ENCODE data around the gene NMRK2.

DNA sequence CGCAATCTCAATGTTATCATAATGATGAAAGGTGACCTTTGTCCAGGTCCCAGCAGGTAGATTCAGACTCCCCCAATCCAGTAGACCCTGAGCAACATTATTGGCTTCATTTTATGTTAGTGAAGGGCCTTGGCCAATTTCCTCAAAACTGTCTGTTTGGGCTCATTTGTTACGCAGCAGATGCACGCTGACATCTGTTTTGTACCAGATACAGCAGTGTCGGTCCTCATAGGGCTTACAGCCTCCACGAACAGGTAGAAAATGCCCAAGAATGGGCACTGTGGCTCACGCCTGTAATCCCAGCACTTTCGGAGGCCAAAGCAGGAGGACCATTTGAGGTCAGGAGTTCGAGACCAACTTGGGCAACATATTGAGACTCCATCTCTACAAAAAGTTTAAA is 13.1 kb upstream of the NMRK2 start:
- TF ChIP-seq, protein P1, sequence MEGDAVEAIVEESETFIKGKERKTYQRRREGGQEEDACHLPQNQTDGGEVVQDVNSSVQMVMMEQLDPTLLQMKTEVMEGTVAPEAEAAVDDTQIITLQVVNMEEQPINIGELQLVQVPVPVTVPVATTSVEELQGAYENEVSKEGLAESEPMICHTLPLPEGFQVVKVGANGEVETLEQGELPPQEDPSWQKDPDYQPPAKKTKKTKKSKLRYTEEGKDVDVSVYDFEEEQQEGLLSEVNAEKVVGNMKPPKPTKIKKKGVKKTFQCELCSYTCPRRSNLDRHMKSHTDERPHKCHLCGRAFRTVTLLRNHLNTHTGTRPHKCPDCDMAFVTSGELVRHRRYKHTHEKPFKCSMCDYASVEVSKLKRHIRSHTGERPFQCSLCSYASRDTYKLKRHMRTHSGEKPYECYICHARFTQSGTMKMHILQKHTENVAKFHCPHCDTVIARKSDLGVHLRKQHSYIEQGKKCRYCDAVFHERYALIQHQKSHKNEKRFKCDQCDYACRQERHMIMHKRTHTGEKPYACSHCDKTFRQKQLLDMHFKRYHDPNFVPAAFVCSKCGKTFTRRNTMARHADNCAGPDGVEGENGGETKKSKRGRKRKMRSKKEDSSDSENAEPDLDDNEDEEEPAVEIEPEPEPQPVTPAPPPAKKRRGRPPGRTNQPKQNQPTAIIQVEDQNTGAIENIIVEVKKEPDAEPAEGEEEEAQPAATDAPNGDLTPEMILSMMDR (IDR thresholded peaks at IDR 0.05; ENCODE audit: insufficient read depth, low read length) = no peak
- TF ChIP-seq, protein P2, sequence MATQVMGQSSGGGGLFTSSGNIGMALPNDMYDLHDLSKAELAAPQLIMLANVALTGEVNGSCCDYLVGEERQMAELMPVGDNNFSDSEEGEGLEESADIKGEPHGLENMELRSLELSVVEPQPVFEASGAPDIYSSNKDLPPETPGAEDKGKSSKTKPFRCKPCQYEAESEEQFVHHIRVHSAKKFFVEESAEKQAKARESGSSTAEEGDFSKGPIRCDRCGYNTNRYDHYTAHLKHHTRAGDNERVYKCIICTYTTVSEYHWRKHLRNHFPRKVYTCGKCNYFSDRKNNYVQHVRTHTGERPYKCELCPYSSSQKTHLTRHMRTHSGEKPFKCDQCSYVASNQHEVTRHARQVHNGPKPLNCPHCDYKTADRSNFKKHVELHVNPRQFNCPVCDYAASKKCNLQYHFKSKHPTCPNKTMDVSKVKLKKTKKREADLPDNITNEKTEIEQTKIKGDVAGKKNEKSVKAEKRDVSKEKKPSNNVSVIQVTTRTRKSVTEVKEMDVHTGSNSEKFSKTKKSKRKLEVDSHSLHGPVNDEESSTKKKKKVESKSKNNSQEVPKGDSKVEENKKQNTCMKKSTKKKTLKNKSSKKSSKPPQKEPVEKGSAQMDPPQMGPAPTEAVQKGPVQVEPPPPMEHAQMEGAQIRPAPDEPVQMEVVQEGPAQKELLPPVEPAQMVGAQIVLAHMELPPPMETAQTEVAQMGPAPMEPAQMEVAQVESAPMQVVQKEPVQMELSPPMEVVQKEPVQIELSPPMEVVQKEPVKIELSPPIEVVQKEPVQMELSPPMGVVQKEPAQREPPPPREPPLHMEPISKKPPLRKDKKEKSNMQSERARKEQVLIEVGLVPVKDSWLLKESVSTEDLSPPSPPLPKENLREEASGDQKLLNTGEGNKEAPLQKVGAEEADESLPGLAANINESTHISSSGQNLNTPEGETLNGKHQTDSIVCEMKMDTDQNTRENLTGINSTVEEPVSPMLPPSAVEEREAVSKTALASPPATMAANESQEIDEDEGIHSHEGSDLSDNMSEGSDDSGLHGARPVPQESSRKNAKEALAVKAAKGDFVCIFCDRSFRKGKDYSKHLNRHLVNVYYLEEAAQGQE (IDR thresholded peaks at IDR 0.05; ENCODE audit: insufficient replicate concordance, low read depth) = no peak
- TF ChIP-seq POLR2AphosphoS5 (IDR thresholded peaks at IDR 0.05; ENCODE audit: low read depth) (no peak), SPI1 (IDR thresholded peaks at IDR 0.05; ENCODE audit: borderline replicate concordance, low read depth) (no peak), GABPA (IDR thresholded peaks at IDR 0.05; ENCODE audit: low read depth) (no peak)

All from HL-60 (cell line).